GM10847 (cell line): ENCODE measurements around the gene IMMP1L.

Experiments
- POLR2A ChIP-seq: IDR thresholded peaks from 2 replicates; pipeline ENCODE4 v1.6.1; 2011; ENCODE audit not compliant: insufficient read length; ENCODE audit errors: extremely low read depth

Gene IMMP1L

DNA sequence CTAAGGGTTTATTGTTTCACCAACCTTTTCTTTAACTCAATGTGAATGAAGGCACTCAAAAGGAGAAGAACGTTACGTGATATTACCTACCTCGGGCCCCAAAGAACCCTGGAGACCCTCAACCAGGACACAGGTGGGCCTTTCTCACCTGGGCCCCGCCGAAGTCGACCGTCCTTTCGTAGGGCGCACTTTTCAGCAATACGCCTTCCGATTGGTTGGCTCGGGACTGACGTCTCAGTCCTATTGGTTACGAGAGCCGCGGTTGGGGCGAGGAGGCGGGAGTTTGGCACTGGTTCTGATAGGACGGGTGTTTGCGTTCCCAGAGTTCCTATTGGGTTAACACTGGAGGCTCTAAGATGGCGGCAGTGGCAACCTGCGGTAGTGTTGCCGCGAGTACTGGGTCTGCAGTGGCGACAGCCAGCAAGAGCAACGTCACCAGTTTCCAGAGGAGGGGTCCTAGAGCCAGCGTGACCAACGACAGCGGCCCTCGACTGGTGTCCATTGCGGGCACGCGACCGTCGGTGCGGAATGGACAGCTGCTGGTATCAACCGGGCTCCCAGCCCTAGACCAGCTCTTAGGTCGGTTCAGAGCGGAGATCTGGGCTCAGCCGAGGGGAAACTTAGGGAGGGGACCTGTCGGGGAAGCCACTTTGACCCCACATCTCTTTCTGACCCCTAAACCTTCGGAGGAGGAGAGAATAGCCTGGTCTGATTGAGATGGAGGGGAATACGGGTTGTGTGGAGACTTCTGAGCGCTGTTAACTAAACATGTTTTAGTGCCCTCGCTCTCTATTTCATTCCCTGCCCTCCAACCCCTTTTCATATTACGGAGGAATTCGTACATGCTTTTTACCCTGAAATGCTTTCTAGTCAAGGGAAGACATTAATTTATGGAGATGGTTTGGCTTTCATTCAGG, at the start of gene IMMP1L, which contains the start of gene ELP4:
Gene IMMP1L (minus strand): TSS at position 194 of the 917 bp plus-strand sequence. CDS start 46,346 bp downstream, outside the sequence.
Gene ELP4 (plus strand): TSS at position 339 of the 917 bp plus-strand sequence. CDS start 18 bp downstream, at position 357.
- TF ChIP-seq POLR2A, result peak; percentile 77

DNA sequence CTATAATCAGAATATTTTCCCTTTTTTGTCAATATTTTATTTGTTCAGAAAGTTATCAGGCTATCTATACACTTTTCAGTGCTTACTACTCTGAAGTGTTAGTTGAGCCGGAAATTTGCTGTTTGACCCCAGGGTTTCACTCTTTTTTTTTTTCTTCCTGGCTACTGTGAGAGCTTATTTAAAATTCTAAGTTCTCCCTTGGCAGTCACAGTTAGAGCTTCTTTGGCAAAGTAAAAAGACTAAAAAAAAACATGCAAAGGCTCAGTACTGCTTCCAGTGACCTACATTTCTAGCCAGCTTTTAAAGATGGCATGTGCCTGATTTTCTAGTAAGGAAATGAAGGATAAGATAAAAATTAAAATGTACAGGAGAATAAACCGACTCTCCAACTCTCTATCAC, 48.6 kb upstream of the IMMP1L start:
- TF ChIP-seq POLR2A, result no peak

DNA sequence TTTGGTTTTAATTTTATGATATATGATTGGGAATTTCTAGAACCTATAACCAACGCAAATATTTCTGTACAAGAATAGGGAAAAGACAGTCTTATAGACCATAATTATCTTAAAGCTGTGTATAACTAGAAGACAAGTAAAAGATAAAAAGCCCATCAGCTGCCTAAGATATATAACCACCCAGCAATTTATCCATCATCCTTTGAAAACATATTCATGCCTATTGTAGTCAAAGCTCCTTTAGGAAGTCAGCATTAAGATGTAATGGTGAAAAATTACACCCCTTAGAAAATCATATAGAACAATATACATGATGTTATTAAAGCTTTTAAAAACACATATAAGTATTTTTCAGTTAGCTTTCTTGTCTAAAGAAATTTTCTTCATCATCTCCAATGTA, 46.5 kb upstream of the IMMP1L start:
- TF ChIP-seq POLR2A, result no peak

DNA sequence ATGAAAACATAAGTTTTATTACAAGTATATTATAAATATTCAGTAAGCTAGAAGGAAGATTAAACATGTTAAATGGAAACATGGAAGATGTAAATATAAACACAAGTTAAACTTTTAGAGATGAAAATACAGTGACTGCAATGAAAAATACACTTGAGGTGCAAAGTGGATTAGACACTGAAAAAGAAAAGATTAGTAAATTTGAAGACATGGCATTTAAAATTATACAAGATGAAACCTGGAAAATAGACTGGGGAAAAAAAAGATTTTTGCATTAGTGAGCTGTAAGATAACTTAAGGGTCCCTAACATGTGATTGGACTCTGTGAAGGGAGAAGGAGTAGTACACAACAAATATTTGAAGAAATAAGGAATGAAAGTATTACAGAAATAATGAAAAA, 33.4 kb upstream of the IMMP1L start:
- TF ChIP-seq POLR2A, result no peak

GRCh38 chr11:31535479-31535878, 26.1 kb upstream of the IMMP1L start:
- TF ChIP-seq POLR2A, result no peak

GRCh38 chr11:31531293-31531692, 21.9 kb upstream of the IMMP1L start:
- no peak for TF ChIP-seq POLR2A

- TF ChIP-seq POLR2A, result no peak
Observed at GRCh38 chr11:31529701-31530100, 20.3 kb upstream of the IMMP1L start.

- TF ChIP-seq POLR2A, result no peak
Observed at GRCh38 chr11:31529189-31529588, 19.8 kb upstream of the IMMP1L start.

DNA sequence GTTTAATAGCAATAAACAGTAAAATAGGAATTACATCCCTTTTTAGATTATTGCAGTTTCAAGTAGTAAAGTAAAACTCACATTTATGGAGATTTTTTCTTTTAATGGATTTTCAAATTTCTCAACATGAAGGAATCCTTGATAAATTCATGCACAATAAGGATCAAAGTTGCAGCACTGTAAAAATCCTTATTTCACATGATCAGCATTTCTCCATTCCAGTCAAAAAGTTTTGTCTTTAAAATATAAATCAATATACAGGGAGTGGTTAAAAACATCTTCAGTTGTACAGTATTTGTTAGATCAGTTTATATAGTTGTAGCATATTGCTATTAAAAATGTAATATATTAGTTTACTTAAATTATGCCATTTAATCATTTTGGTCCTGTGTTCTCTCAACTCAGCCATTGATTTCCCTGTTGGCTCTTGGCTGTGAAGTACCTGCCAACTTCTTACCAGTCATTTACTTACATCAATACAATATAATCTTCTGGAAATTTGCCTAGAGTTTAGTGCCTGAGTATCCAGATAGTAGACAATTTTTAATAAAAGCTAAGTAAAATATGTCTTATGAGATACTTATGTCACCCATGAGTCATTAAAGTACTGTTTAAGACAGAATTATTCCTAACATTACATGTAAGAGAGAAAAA, 12.2 kb upstream of the IMMP1L start:
- no peak for TF ChIP-seq POLR2A

DNA sequence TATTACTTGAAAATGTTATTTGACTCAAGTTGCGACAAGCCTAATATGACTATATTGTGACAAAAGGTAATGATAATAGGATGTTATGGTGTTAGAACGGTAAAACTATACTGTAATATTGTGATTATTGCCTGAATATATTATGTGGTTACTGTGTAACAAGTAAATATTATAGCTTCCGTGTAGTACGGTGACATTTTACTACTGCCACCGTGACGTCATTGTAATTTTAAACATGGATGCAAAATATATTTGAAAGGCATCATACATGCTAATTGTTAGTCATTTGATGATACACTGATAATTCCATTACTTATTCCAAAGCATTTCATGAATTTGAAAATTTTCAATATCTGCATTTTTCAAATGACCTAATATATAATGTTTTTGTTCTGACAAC, 2.7 kb upstream of the IMMP1L start:
- no peak for TF ChIP-seq POLR2A

DNA sequence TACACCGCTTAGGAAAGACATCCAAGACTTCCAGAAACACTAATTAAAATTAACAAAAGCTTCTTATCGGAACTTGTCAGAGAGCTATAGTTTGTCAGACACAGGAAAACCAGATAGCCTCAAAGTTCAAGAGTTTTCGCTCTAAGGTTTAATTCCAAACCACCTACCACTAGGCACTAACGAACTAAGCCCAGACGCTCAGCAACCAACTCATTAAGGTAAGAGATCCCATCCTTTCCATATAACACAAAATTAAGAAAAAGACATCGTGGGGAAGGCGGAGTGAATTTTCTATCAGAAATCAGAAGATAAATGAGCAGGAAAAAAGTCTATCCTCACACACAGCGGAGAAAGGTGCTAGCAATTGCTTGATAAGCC, 382 bp downstream of the IMMP1L start:
- no peak for TF ChIP-seq POLR2A

- no peak for TF ChIP-seq POLR2A
Observed at GRCh38 chr11:31500560-31500959, 8.9 kb downstream of the IMMP1L start.

GRCh38 chr11:31499576-31500178, 9.7 kb downstream of the IMMP1L start:
- no peak for TF ChIP-seq POLR2A

DNA sequence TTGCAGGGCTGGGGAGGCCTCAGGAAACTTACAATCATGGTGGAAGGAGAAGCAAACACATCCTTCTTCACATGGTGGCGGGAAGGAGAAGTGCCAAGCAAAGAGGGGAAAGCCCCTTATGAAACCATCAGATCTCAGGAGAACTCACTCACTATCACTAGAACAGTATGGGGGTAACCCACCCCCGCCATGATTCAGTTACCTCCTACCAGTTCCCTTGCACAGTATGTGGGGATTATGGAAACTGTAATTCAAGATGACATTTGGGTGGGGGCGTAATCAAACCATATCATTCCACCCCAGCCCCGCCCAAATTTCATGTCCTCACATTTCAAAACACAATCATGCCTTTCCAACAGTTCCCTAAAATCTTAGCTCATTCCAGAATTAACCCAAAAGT, 16.2 kb downstream of the IMMP1L start:
- no peak for TF ChIP-seq POLR2A

- TF ChIP-seq POLR2A, result no peak
Observed at GRCh38 chr11:31492320-31492913, 17.0 kb downstream of the IMMP1L start.

DNA sequence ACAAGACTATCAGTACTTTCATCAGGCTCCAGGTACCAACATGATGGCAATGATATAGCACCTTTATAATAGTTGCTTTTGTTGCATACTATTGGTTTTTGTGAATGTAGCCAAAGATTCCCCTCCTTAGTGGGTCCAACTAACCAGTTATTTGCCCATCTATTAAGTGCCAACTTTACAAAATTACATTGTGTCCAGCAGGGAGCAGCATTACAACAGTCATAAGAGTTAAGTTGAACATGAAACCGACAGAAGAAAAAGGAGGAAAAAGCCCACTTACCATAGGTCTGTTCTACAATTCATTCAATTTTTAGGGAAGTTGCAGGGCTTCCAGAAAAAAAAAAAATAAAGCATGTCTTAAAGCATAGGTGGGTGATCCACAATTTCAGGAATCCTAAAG, 21.6 kb downstream of the IMMP1L start:
- no peak for TF ChIP-seq POLR2A

DNA sequence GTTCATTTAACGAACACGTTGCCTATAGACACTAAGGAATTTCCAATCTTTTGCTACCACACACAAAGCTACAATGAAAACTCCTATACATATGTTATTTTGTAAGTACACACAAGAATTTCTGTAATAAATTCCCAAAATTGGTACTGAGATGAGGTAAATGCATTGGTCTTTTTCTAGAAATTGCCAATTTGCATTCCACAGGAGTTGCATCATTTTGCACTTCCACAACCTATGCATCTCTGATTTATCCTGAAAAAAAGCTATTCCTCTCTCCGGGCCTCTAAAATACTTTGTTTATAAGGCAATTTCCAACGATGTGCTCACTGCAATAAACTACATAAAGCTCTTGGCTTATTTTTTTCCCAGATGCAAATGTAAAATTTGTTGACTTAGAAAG, 24.9 kb downstream of the IMMP1L start:
- TF ChIP-seq POLR2A, result no peak
